GM18519 (cell line): ENCODE data around the gene SAV1.

Source experiments
- ATAC-seq: cut with Tn5 transposase; IDR thresholded peaks from one replicate; pipeline ENCODE4 v1.9.1; 2021; ENCODE audit warnings: mild to moderate bottlenecking, moderate library complexity; ENCODE audit not compliant: unreplicated experiment, low FRiP score

SAV1 gene

DNA sequence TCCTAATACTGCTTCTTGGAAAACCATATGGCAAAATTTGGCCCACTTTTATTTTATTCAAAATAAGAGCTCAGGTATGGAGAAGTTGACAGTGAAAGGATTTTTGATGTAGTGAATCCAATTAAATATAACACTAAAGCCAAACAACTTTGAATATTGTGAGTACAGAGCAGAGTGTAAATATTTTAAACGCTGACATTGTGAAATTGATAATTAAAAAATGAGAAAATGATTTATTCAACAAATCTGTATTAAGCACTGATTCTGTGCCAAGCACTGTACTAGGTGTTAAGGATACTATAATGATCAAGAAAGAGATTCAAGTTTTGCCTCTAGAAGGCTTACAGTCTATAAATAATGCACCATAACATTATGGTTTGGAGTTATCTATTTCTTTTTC is 57.6 kb downstream of the SAV1 start:
- ATAC-seq: no peak

DNA sequence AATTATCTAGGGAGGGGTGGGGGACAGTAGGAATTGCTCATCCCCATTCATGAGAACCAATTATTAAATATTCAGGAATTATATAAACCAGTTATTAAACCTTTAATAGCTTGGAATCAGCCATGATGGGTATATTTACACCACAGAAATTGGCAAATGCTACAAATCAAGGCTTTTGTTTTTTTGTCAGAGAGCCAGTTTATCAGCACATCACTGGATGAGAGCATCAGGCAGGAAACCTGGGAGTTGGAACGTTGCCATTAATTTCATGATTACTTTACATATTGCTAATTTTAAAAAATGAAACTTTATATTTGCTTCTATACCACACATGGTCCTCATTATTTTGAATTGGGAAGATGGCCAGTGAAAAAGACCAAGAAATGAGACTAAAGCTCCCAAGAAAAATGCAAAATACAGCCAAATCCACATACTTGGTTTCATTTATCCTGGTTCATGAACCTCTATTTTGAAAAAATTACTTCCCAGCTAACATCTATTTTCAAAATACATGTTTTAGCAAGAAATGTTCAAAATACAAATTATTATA is 59.7 kb downstream of the SAV1 start:
- no peak for ATAC-seq

- ATAC-seq: no peak
Measured at GRCh38 chr14:50607761-50608160, 60.3 kb downstream of the SAV1 start.

GRCh38 chr14:50607181-50607580 is 60.9 kb downstream of the SAV1 start:
- ATAC-seq: no peak

- no peak for ATAC-seq
Measured at GRCh38 chr14:50606468-50606867, 61.6 kb downstream of the SAV1 start.

DNA sequence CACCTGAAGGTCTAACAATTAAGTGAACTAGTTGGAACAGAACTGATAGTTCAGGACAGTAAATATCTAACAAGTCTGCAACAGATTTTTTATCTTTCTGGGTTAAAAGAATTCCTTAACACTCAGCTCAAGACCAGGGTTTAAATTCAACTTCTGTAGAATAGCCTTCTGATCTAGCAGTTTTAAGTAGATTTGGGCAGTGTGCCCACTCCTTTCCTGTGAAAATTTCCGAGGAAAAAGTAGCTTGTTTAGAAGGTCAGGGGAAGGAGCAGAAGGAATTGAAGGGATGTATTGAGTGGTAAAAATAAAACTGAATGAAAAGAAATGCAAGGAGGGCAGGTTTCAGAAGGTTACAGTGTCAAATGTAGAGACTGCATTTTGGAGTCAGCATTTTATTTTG is 62.3 kb downstream of the SAV1 start:
- ATAC-seq: no peak

DNA sequence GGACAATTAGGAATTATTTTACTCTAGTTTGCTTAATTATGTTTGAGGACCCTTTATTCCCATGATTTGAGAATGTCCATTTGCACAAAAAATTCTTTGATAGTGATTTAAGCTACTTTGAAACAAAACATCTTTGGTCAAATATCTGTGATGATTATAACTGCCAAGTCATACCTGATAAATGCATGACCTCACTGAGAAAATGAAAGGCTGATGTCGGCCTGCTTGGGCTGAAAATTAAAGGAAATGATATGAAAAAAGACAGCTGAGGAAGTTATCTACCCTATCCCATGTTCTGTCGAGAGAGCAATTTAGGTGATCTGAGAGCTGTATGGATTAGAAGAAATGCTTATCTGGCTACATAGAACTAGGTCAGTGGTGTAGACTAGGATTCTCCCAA is 64.5 kb downstream of the SAV1 start:
- no peak for ATAC-seq

DNA sequence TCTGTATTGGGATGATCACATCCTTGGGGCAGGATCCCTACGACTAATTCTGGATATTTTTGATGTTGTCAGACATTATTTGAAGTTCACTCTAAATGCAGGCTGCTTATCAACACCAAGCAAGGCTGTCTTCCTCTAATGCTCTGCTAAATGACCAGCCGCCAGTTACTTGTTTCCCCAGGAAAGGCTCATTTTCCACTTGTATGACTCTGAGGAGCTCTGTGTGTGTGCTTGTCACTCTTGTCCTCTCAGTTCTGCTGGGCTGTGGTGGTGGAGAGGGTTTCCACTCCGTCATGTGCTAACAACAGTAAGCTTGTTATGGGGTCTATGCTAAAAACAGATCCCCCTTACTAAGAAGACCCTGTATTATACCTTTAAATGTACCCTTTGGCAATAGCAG is 66.1 kb downstream of the SAV1 start:
- no peak for ATAC-seq

DNA sequence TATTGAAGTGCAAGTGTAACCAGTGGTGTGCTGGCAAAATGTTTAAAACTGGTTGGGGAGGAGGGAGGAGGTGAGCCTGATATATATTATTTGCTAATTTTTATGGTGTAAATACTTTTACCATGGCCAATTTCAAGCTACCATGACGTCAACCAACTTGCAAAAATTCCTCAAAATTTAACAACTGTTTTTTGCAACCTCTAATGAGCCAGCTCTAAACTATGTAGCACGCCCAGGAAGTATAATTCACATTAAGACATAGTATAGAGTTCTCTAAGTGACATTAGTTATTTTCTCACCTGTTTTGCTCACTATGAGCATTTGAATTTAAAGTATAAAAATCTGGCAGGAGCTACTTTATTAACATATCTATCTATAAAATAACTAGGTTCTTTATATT is 66.7 kb downstream of the SAV1 start:
- no peak for ATAC-seq

GRCh38 chr14:50600849-50601248 is 67.3 kb downstream of the SAV1 start:
- ATAC-seq: no peak

- ATAC-seq: no peak
Measured at GRCh38 chr14:50599700-50600444, 68.2 kb downstream of the SAV1 start.

GRCh38 chr14:50598765-50599164 is 69.3 kb downstream of the SAV1 start:
- no peak for ATAC-seq

DNA sequence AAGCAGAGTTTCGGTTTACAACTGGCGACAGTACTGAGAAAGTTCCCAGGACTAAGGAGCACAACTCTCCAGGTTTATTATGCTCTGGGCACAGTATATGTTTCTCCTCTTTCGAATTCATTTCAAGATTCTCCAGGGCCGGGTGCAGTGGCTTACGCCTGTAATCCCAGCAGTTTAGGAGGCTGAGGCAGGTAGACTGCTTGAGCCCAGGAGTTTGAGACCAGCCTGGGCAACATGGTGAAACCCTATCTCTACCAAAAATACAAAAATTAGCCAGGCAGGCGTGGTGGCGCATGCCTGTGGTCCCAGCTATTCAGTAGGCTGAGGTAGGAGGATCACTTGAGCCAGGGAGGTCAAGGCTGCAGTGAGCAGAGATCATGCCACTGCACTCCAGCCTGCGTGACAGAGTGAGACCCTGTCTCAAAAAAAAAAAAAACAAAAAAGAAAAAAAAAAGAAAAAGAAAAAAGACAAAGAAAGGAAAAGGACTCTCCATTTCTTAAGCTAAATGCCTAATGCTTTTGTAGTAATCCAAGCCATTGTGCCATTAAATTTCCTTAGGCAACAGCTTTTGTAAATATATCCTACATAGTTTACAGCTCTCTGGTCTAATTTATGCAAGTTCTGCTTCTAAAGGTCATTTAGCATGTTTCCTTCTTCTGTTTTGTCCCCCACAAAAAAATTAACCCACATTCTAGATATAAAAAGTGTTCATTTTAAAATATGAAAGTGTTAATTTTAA is 73.4 kb downstream of the SAV1 start:
- no peak for ATAC-seq

- ATAC-seq: no peak
Measured at GRCh38 chr14:50590464-50590863, 77.6 kb downstream of the SAV1 start.
